DND-41 (cell line): Measurements from ENCODE around the gene PKD1L1.

Experiments used
- ATAC-seq: fragments of 200-7000 bp; cut with Tn5 transposase; 3 replicates; pipeline ENCODE4 v1.9.1; 2021; ENCODE audit warnings: low read depth; ENCODE audit not compliant: insufficient read depth
- DNase-seq: peaks from one replicate; pipeline ENCODE4 v3.0.0-alpha.2; 2020
- H2AFZ ChIP-seq: 2 replicates; pipeline ENCODE4 v1.6.0; 2012; ENCODE audit warnings: low read depth, low read length
- H3K27ac ChIP-seq: 2 replicates; pipeline ENCODE4 v1.5.1; 2012; ENCODE audit warnings: low read length, inconsistent platforms
- H3K27me3 ChIP-seq: fragments of 200-600 bp; sonication (generic); 2 replicates; pipeline ENCODE4 v1.6.0; 2012; ENCODE audit warnings: low read length, mild to moderate bottlenecking, inconsistent platforms; ENCODE audit not compliant: insufficient read depth, poor library complexity
- H3K36me3 ChIP-seq: 2 replicates; pipeline ENCODE4 v1.5.1; 2012; ENCODE audit warnings: low read length, inconsistent platforms; ENCODE audit not compliant: insufficient read depth
- H3K4me1 ChIP-seq: 2 replicates; pipeline ENCODE4 v1.5.1; 2012; ENCODE audit warnings: mild to moderate bottlenecking, low read length; ENCODE audit not compliant: insufficient read depth
- H3K4me2 ChIP-seq: 2 replicates; pipeline ENCODE4 v1.6.0; 2012; ENCODE audit warnings: mild to moderate bottlenecking, moderate library complexity, low read length, inconsistent platforms; ENCODE audit not compliant: insufficient read depth
- H3K4me3 ChIP-seq, 2 experiments: fragments of 200-600 bp in 1 of 2; shearing (Covaris generic) in 1 of 2; 2 replicates each; pipeline ENCODE4 v1.5.1; 2012 to 2016; ENCODE audit warnings: inconsistent platforms in 2 of 2, low read length in 2 of 2, mild to moderate bottlenecking in 2 of 2, low read depth in 1 of 2, moderate library complexity in 1 of 2
- H3K79me2 ChIP-seq: 2 replicates; pipeline ENCODE4 v1.6.0; 2012; ENCODE audit warnings: low read length, inconsistent platforms; ENCODE audit not compliant: insufficient read depth
- H3K9ac ChIP-seq: 2 replicates; pipeline ENCODE4 v1.6.0; 2012; ENCODE audit warnings: low read depth, mild to moderate bottlenecking, inconsistent platforms, low read length, moderate library complexity
- H3K9me3 ChIP-seq: 2 replicates; pipeline ENCODE4 v1.5.1; 2012; ENCODE audit warnings: low read length, moderate library complexity, mild to moderate bottlenecking, inconsistent platforms; ENCODE audit not compliant: insufficient read depth, severe bottlenecking
- H4K20me1 ChIP-seq: 2 replicates; pipeline ENCODE4 v1.6.0; 2012; ENCODE audit warnings: low read length; ENCODE audit not compliant: insufficient read depth
- EZH2 ChIP-seq: IDR thresholded peaks from 3 replicates; pipeline ENCODE4 v1.6.1; 2012; ENCODE audit warnings: borderline replicate concordance, low read depth, mild to moderate bottlenecking, moderate library complexity, low read length, inconsistent platforms; ENCODE audit not compliant: severe bottlenecking
- TF ChIP-seq, protein P1 (sequence below): IDR thresholded peaks from 2 replicates; pipeline ENCODE4 v1.5.1; 2012; ENCODE audit warnings: borderline replicate concordance, low read length, moderate library complexity, mild to moderate bottlenecking; ENCODE audit not compliant: poor library complexity, severe bottlenecking; ENCODE audit errors: extremely low read depth

Gene PKD1L1, protein sequence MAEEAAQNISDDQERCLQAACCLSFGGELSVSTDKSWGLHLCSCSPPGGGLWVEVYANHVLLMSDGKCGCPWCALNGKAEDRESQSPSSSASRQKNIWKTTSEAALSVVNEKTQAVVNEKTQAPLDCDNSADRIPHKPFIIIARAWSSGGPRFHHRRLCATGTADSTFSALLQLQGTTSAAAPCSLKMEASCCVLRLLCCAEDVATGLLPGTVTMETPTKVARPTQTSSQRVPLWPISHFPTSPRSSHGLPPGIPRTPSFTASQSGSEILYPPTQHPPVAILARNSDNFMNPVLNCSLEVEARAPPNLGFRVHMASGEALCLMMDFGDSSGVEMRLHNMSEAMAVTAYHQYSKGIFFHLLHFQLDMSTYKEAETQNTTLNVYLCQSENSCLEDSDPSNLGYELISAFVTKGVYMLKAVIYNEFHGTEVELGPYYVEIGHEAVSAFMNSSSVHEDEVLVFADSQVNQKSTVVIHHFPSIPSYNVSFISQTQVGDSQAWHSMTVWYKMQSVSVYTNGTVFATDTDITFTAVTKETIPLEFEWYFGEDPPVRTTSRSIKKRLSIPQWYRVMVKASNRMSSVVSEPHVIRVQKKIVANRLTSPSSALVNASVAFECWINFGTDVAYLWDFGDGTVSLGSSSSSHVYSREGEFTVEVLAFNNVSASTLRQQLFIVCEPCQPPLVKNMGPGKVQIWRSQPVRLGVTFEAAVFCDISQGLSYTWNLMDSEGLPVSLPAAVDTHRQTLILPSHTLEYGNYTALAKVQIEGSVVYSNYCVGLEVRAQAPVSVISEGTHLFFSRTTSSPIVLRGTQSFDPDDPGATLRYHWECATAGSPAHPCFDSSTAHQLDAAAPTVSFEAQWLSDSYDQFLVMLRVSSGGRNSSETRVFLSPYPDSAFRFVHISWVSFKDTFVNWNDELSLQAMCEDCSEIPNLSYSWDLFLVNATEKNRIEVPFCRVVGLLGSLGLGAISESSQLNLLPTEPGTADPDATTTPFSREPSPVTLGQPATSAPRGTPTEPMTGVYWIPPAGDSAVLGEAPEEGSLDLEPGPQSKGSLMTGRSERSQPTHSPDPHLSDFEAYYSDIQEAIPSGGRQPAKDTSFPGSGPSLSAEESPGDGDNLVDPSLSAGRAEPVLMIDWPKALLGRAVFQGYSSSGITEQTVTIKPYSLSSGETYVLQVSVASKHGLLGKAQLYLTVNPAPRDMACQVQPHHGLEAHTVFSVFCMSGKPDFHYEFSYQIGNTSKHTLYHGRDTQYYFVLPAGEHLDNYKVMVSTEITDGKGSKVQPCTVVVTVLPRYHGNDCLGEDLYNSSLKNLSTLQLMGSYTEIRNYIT (N-terminal part only)

DNA sequence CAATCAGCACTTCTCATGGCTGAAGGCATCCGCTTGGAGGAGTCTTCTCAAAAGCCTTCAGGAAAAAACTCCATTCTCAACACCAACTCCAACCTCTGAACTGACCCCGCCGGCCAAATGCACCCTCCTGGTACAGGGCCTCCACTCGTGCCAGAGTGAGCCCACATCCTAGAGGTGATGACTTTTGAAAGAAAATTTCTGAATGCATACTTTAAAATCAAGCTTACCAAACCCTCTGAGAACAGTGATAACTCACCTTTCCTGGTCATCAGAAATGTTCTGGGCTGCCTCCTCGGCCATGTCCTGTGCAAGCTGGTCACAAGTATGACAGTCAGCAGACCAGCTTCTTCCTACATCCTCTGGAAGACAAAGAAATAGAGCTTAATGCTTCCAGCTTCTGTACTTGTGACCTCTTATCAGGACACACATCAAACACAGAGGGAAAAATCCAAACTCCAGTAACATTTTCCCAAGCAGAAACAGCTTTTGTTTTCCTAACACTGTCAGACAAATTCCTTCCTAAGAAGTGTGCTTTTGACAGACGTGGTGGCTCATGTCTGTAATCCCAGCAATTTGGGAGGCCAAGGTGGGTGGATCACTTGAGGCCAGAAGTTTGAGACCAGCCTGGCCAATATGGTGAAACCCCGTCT is at the start of gene PKD1L1:
Gene PKD1L1, minus strand, starts transcription at position 326 of the 650 bp plus-strand sequence. Its CDS starts 26 bp downstream, at position 300.
- Histone ChIP-seq H3K4me2 (no peak within 1 kb of the TSS), H3K27ac (no peak within 1 kb of the TSS)
- DNase-seq: no peak

DNA sequence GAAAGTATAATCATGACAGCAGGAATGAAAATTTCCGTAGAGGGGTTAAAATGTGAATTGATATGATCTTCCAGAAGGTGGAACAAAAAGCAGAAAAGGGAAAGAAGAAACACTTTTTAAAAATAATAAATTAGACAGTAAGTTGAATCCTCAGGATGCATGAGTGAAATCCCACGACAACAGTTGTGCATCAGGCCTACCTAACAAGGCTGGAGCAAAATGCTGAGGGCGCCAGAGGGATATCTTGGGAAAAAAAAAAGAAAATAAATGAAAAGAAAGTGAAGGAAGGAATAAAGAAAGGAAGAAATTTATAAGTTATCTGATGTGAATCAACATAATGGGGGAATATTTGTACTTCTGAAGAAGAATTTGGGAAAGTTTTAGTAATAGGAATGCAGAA is 44.2 kb upstream of the PKD1L1 start:
- Histone ChIP-seq H3K4me2 (no peak overlapping the region), H2AFZ (no peak overlapping the region), H3K4me3 (no peak overlapping the region), H3K9me3 (no peaks in the 10 kb centered on the region), H3K9ac (no peak overlapping the region), H3K36me3 (no peaks in the 10 kb centered on the region), H3K27me3 (no peaks in the 10 kb centered on the region), H3K4me1 (no peaks in the 10 kb centered on the region), H3K79me2 (no peaks in the 10 kb centered on the region), H4K20me1 (no peaks in the 10 kb centered on the region), H3K27ac (no peak overlapping the region)
- DNase-seq (no peak), ATAC-seq (no peak)
- TF ChIP-seq EZH2: no peak

More for the DNA sequence above, at the start of gene PKD1L1:
- H3K36me3 ChIP-seq: no peaks in the 10 kb centered on the region
- no peak for ATAC-seq
- no peaks in the 10 kb centered on the region for H4K20me1 ChIP-seq
- no peak within 1 kb of the TSS for H3K9ac ChIP-seq
- no peak within 1 kb of the TSS for H3K4me3 ChIP-seq
- no peak within 1 kb of the TSS for H2AFZ ChIP-seq
- no peaks in the 10 kb centered on the region for H3K4me1 ChIP-seq
- H3K27me3 ChIP-seq: no peaks in the 10 kb centered on the region
- H3K79me2 ChIP-seq: no peaks in the 10 kb centered on the region
- no peaks in the 10 kb centered on the region for H3K9me3 ChIP-seq
- no peak for TF ChIP-seq EZH2
- TF ChIP-seq, protein P1, sequence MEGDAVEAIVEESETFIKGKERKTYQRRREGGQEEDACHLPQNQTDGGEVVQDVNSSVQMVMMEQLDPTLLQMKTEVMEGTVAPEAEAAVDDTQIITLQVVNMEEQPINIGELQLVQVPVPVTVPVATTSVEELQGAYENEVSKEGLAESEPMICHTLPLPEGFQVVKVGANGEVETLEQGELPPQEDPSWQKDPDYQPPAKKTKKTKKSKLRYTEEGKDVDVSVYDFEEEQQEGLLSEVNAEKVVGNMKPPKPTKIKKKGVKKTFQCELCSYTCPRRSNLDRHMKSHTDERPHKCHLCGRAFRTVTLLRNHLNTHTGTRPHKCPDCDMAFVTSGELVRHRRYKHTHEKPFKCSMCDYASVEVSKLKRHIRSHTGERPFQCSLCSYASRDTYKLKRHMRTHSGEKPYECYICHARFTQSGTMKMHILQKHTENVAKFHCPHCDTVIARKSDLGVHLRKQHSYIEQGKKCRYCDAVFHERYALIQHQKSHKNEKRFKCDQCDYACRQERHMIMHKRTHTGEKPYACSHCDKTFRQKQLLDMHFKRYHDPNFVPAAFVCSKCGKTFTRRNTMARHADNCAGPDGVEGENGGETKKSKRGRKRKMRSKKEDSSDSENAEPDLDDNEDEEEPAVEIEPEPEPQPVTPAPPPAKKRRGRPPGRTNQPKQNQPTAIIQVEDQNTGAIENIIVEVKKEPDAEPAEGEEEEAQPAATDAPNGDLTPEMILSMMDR: no peak

DNA sequence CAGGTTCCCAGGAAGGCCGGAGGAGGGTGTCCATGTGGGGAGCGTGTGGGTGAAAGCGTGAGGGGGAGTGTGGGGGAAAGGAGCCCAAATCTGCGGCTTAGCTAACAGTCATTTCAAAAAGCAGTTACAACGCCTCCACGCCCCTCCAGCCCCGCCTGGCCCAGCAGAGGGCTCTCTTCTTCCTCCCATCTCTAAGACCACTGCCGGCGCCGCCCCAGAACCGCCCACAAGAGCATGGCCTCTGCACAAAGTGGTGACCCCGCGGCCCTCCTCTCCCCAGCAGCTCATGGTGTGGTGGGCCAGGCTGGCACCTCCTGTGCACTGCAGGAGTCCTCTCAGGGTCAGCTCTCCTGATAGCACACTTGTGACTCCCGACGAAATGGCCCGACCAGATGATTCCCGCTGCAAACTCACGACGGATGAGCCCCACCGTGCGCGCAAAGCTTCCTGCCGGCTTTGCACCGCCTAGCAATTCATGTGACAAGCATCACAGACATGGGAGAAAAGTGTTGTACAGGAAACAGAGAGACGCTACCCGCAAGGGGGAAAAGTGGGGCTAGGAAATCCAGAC is 43.6 kb upstream of the PKD1L1 start:
- Histone ChIP-seq H3K27me3 (no peaks in the 10 kb centered on the region), H3K4me1 (no peaks in the 10 kb centered on the region), H3K27ac (no peak overlapping the region), H3K4me3 (no peak overlapping the region), H3K4me2 (no peak overlapping the region), H3K9ac (no peak overlapping the region), H3K36me3 (no peaks in the 10 kb centered on the region), H3K9me3 (no peaks in the 10 kb centered on the region), H2AFZ (no peak overlapping the region), H4K20me1 (no peaks in the 10 kb centered on the region), H3K79me2 (no peaks in the 10 kb centered on the region)
- TF ChIP-seq EZH2: no peak
- no peak for DNase-seq
- no peak for ATAC-seq

DNA sequence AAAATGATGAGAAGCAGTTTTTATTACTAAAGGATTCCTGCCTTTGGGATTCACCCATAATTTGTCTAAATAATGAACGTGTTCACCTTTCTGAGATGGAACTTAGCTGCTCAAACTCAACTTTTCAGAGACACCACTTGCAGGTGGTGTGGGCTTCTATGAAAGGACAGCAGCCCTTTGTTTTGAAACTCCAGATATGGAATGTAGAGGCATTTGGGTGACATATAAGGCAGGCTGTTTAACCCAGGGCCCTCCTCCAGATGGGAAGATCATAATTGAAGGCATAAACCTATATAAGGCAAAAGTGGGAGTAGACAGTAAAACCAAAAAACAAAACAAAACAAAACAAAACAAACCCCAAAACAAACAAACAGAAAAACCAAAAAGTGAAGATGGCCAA is 43.0 kb upstream of the PKD1L1 start:
- H3K4me3 ChIP-seq: no peak overlapping the region
- ATAC-seq: no peak
- no peak overlapping the region for H3K27ac ChIP-seq

More for the DNA sequence above, 43.0 kb upstream of the PKD1L1 start:
- Histone ChIP-seq H3K4me1 (no peaks in the 10 kb centered on the region), H3K9me3 (no peaks in the 10 kb centered on the region), H3K9ac (no peak overlapping the region), H4K20me1 (no peaks in the 10 kb centered on the region), H3K4me2 (no peak overlapping the region), H3K27me3 (no peaks in the 10 kb centered on the region), H3K79me2 (no peaks in the 10 kb centered on the region), H3K36me3 (no peaks in the 10 kb centered on the region), H2AFZ (no peak overlapping the region)
- TF ChIP-seq EZH2: no peak
- TF ChIP-seq, protein P1: no peak
- DNase-seq: no peak
